Hepatocyte (in vitro differentiated cells): ENCODE measurements around the gene NT5M. TPM values are rescaled to one million over a fixed set of nuclear protein-coding genes. Genes with fewer than 3 reads are reported as not detected.

Experiments used
- DNase-seq: peaks from one replicate; pipeline ENCODE4 v3.0.0-alpha.2; 2016; ENCODE audit warnings: low spot score
- H2AFZ ChIP-seq: fragments of 200-600 bp; sonication (generic); 2 replicates; pipeline ENCODE4 v1.6.0; 2016; ENCODE audit warnings: antibody characterized with exemption, mild to moderate bottlenecking
- H3K27ac ChIP-seq: fragments of 200-600 bp; sonication (generic); 2 replicates; pipeline ENCODE4 v1.5.1; 2016; ENCODE audit warnings: mild to moderate bottlenecking
- H3K27me3 ChIP-seq: fragments of 200-600 bp; sonication (generic); 2 replicates; pipeline ENCODE4 v1.6.1; 2016
- H3K36me3 ChIP-seq: fragments of 200-600 bp; sonication (generic); replicated peaks from 2 replicates; pipeline ENCODE4 v1.5.1; 2016; ENCODE audit warnings: low read depth; ENCODE audit not compliant: insufficient read depth
- H3K4me1 ChIP-seq: fragments of 200-600 bp; sonication (generic); 2 replicates; pipeline ENCODE4 v1.5.1; 2016; ENCODE audit warnings: mild to moderate bottlenecking, moderate library complexity; ENCODE audit not compliant: insufficient read depth
- H3K4me2 ChIP-seq: fragments of 200-600 bp; sonication (generic); 2 replicates; pipeline ENCODE4 v1.6.0; 2016
- H3K4me3 ChIP-seq: fragments of 200-600 bp; sonication (generic); 2 replicates; pipeline ENCODE4 v1.5.1; 2016; ENCODE audit warnings: mild to moderate bottlenecking
- H3K79me2 ChIP-seq: fragments of 200-600 bp; sonication (generic); 2 replicates; pipeline ENCODE4 v1.6.0; 2017; ENCODE audit warnings: mild to moderate bottlenecking
- H3K9me2 ChIP-seq: fragments of 200-600 bp; sonication (generic); replicated peaks from 2 replicates; pipeline ENCODE4 v1.6.0; 2017; ENCODE audit warnings: mild to moderate bottlenecking; ENCODE audit not compliant: insufficient read depth
- H3K9me3 ChIP-seq: fragments of 200-600 bp; sonication (generic); 2 replicates; pipeline ENCODE4 v1.5.1; 2016; ENCODE audit warnings: low read depth, mild to moderate bottlenecking
- H4K20me1 ChIP-seq: fragments of 200-600 bp; sonication (generic); 2 replicates; pipeline ENCODE4 v1.6.0; 2016; ENCODE audit warnings: mild to moderate bottlenecking; ENCODE audit not compliant: insufficient read depth, poor library complexity, severe bottlenecking
- EZH2 ChIP-seq: fragments of 200-600 bp; sonication (generic); IDR thresholded peaks from 2 replicates; pipeline ENCODE4 v1.6.1; 2016; ENCODE audit warnings: antibody characterized with exemption, mild to moderate bottlenecking, borderline replicate concordance
- EZH2phosphoT487 ChIP-seq: fragments of 200-600 bp; sonication (generic); IDR thresholded peaks from one replicate; pipeline ENCODE4 v1.6.1; 2018; ENCODE audit warnings: antibody characterized with exemption, mild to moderate bottlenecking, low read depth, moderate library complexity; ENCODE audit not compliant: unreplicated experiment, severe bottlenecking
- WGBS: methylation state at CpG from one replicate; pipeline ENCODE4 v1.1.6; 2016; ENCODE audit warnings: low lambda C conversion rate; ENCODE audit errors: missing lambda C conversion rate; 5-methylcytosine and 5-hydroxymethylcytosine counted together
- polyA plus RNA-seq: library from polyadenylated mRNA; unstranded; fragments of >200 nt; fragmentation: Nextera tagmentation; extraction: Ambion mirVana; gene quantifications from 2 replicates; pipeline ENCODE4 v1.2.1, GENCODE V29; 2016
- total RNA-seq: library from RNA; depleted of rRNA; stranded (reverse); fragments of >200 nt; gene quantifications from 2 replicates; pipeline ENCODE4 v1.2.3, GENCODE V29; 2014
- TF ChIP-seq, protein P1 (sequence below): fragments of 200-600 bp; sonication (generic); IDR thresholded peaks from 2 replicates; pipeline ENCODE4 v1.5.1; 2016; ENCODE audit warnings: antibody characterized with exemption, mild to moderate bottlenecking; ENCODE audit not compliant: poor library complexity

NT5M gene
- total and polyA plus RNA-seq, 2 experiments from 2014 or later, result 3.4 to 3.5 TPM

GRCh38 chr17:17366941-17367875 lies 64.0 kb downstream of the NT5M start:
- DNase-seq, result no peak
- no peak overlapping the region for H3K4me3 ChIP-seq
- no peaks in the 10 kb centered on the region for H4K20me1 ChIP-seq
- no peaks in the 10 kb centered on the region for H3K9me3 ChIP-seq
- H3K9me2 ChIP-seq, result no peaks in the 10 kb centered on the region
- 87% methylated on average over 23 of the region's 23 CpGs for whole genome bisulfite sequencing
- no peaks in the 10 kb centered on the region for H3K36me3 ChIP-seq
- H3K4me1 ChIP-seq, result peaks cover 7% of the 10 kb centered on the region
- TF ChIP-seq EZH2phosphoT487, result no peak
- TF ChIP-seq EZH2, result no peak
- TF ChIP-seq, protein P1, sequence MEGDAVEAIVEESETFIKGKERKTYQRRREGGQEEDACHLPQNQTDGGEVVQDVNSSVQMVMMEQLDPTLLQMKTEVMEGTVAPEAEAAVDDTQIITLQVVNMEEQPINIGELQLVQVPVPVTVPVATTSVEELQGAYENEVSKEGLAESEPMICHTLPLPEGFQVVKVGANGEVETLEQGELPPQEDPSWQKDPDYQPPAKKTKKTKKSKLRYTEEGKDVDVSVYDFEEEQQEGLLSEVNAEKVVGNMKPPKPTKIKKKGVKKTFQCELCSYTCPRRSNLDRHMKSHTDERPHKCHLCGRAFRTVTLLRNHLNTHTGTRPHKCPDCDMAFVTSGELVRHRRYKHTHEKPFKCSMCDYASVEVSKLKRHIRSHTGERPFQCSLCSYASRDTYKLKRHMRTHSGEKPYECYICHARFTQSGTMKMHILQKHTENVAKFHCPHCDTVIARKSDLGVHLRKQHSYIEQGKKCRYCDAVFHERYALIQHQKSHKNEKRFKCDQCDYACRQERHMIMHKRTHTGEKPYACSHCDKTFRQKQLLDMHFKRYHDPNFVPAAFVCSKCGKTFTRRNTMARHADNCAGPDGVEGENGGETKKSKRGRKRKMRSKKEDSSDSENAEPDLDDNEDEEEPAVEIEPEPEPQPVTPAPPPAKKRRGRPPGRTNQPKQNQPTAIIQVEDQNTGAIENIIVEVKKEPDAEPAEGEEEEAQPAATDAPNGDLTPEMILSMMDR, result no peak
- no peak overlapping the region for H3K4me2 ChIP-seq
- H2AFZ ChIP-seq, result no peak overlapping the region
- no peak overlapping the region for H3K27ac ChIP-seq
- H3K79me2 ChIP-seq, result no peaks in the 10 kb centered on the region
- H3K27me3 ChIP-seq, result no peaks in the 10 kb centered on the region

- Histone ChIP-seq H3K4me2 (no peak overlapping the region), H3K9me3 (no peaks in the 10 kb centered on the region), H3K79me2 (no peaks in the 10 kb centered on the region), H3K4me3 (no peak overlapping the region), H3K27me3 (no peaks in the 10 kb centered on the region), H4K20me1 (no peaks in the 10 kb centered on the region), H3K4me1 (peaks cover 7% of the 10 kb centered on the region), H2AFZ (no peak overlapping the region), H3K9me2 (no peaks in the 10 kb centered on the region), H3K36me3 (no peaks in the 10 kb centered on the region), H3K27ac (no peak overlapping the region)
- DNase-seq, result no peak
- WGBS, result 90% methylated on average over 5 of the region's 5 CpGs
- TF ChIP-seq, protein P1, result no peak
Observed at GRCh38 chr17:17367931-17368330, 64.8 kb downstream of the NT5M start.

- no peaks in the 10 kb centered on the region for H3K36me3 ChIP-seq
- H3K9me2 ChIP-seq, result no peaks in the 10 kb centered on the region
- DNase-seq, result no peak
- peaks cover 7% of the 10 kb centered on the region for H3K4me1 ChIP-seq
- H2AFZ ChIP-seq, result no peak overlapping the region
- no peak overlapping the region for H3K4me2 ChIP-seq
- 92% methylated on average over 6 of the region's 6 CpGs for WGBS
- no peaks in the 10 kb centered on the region for H3K27me3 ChIP-seq
- H3K79me2 ChIP-seq, result no peaks in the 10 kb centered on the region
- H3K4me3 ChIP-seq, result no peak overlapping the region
- peak overlapping the region; percentile 56 for H3K27ac ChIP-seq
- no peaks in the 10 kb centered on the region for H4K20me1 ChIP-seq
- H3K9me3 ChIP-seq, result no peaks in the 10 kb centered on the region
- TF ChIP-seq, protein P1, result no peak
- TF ChIP-seq EZH2phosphoT487 (no peak), EZH2 (no peak)
Observed at GRCh38 chr17:17370711-17371110, 67.5 kb downstream of the NT5M start.
